Measurements from ENCODE around the gene LYPD6B.

- TF ChIP-seq CTCF (IDR thresholded peaks at IDR 0.05) (no peak), POLR2A (IDR thresholded peaks at IDR 0.05) (no peak)
Observed at GRCh38 chr2:149164296-149164695, 125.8 kb downstream of the LYPD6B start.

Data from lower leg skin (tissue), 3 donors.